Nephron (organoid): ENCODE measurements around the gene MYO1D.

Source experiments
- H3K27ac Mint-ChIP-seq, 3 experiments: 2 replicates each; pipeline ENCODE4 v1.8.0; 2020; ENCODE audit warnings: mixed read lengths in 3 of 3, mild to moderate bottlenecking in 2 of 3, moderate library complexity in 1 of 3
- H3K27me3 Mint-ChIP-seq: 2 replicates; pipeline ENCODE4 v1.8.0; 2021; ENCODE audit warnings: low read depth, mild to moderate bottlenecking, moderate library complexity, mixed read lengths
- H3K36me3 Mint-ChIP-seq: 2 replicates; pipeline ENCODE4 v1.8.0; 2020; ENCODE audit warnings: low read depth, mixed read lengths
- H3K4me1 Mint-ChIP-seq: 2 replicates; pipeline ENCODE4 v1.8.0; 2020; ENCODE audit warnings: mixed read lengths
- H3K4me3 Mint-ChIP-seq, 3 experiments: 2 replicates each; pipeline ENCODE4 v1.8.0; 2020; ENCODE audit warnings: mild to moderate bottlenecking in 3 of 3, mixed read lengths in 3 of 3, moderate library complexity in 2 of 3
- H3K9me3 Mint-ChIP-seq: 2 replicates; pipeline ENCODE4 v1.8.0; 2020; ENCODE audit warnings: mixed read lengths
- TF ChIP-seq, protein P1 (sequence below), 3 experiments: fragments of 200-600 bp; sonication (generic); IDR thresholded peaks; one replicate each; pipeline ENCODE4 v1.5.0; 2021; ENCODE audit warnings: antibody characterized with exemption in 3 of 3; ENCODE audit not compliant: unreplicated experiment in 3 of 3

Gene MYO1D

DNA sequence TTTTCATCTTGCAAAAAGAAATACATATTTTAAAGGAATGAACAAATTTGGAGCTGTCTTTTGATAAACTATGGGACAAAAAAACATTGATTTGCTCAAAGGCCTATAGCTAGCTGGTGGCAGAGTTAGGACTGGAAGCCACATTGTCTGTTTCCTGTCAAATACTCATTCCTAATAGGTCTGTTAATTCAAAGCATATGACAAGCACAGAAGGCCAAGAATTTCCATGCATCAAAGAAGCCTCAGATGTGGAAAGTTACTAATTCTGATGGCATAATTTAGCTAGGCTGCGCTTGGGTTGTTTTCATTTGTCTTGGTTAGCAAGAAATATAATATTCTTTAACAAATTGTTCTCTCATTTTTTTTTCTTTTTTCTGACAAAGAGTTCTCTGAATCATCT lies 292.1 kb downstream of the MYO1D start:
- TF ChIP-seq, protein P1, sequence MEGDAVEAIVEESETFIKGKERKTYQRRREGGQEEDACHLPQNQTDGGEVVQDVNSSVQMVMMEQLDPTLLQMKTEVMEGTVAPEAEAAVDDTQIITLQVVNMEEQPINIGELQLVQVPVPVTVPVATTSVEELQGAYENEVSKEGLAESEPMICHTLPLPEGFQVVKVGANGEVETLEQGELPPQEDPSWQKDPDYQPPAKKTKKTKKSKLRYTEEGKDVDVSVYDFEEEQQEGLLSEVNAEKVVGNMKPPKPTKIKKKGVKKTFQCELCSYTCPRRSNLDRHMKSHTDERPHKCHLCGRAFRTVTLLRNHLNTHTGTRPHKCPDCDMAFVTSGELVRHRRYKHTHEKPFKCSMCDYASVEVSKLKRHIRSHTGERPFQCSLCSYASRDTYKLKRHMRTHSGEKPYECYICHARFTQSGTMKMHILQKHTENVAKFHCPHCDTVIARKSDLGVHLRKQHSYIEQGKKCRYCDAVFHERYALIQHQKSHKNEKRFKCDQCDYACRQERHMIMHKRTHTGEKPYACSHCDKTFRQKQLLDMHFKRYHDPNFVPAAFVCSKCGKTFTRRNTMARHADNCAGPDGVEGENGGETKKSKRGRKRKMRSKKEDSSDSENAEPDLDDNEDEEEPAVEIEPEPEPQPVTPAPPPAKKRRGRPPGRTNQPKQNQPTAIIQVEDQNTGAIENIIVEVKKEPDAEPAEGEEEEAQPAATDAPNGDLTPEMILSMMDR (IDR thresholded peaks at IDR 0.05; ENCODE audit: unreplicated experiment in 3 of 3) = no peak
- H3K4me3 Mint-ChIP-seq = no peak overlapping the region
- H3K4me1 Mint-ChIP-seq = peaks cover 2% of the 10 kb centered on the region
- no peak overlapping the region for H3K27ac Mint-ChIP-seq
- peaks cover 24% of the 10 kb centered on the region for H3K9me3 Mint-ChIP-seq
- no peaks in the 10 kb centered on the region for H3K27me3 Mint-ChIP-seq
- H3K36me3 Mint-ChIP-seq = peaks cover 21% of the 10 kb centered on the region

DNA sequence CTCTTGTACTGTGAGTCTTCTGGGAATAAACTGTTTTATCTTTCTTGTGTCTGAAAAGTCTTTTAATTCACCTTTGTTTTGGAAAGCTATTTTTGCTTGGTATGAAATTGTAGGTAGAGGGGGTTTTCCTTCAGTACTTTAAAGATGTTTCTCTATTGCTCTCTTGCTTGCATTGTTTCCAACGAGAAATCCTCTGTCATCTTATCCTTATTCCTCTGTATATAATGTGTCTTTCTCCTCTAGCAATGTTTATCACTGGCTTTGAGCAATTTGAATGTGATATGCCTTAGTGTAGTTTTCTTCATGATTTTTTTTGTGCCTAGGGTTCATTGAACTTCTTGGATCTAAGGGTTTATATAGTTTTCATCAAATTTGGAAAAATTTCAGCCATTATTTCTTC lies 293.9 kb downstream of the MYO1D start:
- Mint-ChIP-seq H3K4me3 (no peak overlapping the region), H3K27ac (no peak overlapping the region), H3K4me1 (no peaks in the 10 kb centered on the region), H3K36me3 (peaks cover 21% of the 10 kb centered on the region), H3K27me3 (no peaks in the 10 kb centered on the region), H3K9me3 (peaks cover 24% of the 10 kb centered on the region)
- TF ChIP-seq, protein P1 (IDR thresholded peaks at IDR 0.05; ENCODE audit: unreplicated experiment in 3 of 3) = no peak

DNA sequence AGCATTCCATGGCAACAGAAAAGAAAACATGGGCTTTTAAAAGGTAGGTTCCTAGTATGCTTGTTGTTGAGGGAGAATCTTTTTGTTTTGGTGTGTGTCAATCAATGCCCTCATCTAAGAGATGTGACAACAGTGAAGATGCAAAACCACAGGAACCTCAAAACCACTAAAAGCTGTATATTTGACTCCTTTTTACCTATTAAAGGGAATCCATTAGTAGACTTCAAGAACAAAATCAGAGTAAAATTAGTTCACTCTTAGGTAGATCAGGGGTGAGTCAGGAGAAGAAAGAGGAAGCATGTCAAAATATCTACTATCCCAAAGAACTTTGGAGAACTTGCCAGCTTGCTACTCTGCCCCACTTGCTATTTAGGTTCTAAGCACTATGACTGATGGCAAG lies 301.1 kb downstream of the MYO1D start:
- TF ChIP-seq, protein P1 (IDR thresholded peaks at IDR 0.05; ENCODE audit: unreplicated experiment in 3 of 3) = no peak
- H3K27me3 Mint-ChIP-seq = no peaks in the 10 kb centered on the region
- no peak overlapping the region for H3K4me3 Mint-ChIP-seq
- H3K9me3 Mint-ChIP-seq = peaks cover 4% of the 10 kb centered on the region
- H3K4me1 Mint-ChIP-seq = peaks cover 11% of the 10 kb centered on the region
- peaks cover 2% of the 10 kb centered on the region for H3K36me3 Mint-ChIP-seq
- no peak overlapping the region for H3K27ac Mint-ChIP-seq

DNA sequence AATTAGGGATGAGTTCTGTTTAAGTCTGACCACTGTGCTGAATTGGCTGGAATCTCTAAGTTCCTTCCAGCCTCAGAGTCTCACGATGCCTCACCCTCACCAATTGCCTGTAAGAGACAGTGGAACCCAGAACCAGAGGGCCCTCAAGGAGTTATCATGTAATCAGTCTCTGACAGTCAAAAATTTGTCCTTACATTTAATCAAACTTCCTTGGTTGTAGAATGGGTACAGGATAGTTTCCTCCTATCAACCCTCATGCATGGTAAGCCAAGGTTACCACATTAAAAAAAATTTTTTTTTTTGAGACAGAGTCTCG lies 306.9 kb downstream of the MYO1D start:
- TF ChIP-seq, protein P1 (IDR thresholded peaks at IDR 0.05; ENCODE audit: unreplicated experiment in 3 of 3) = no peak
- Mint-ChIP-seq H3K36me3 (no peaks in the 10 kb centered on the region), H3K4me3 (no peak overlapping the region), H3K9me3 (no peaks in the 10 kb centered on the region), H3K4me1 (peaks cover 25% of the 10 kb centered on the region), H3K27ac (no peak overlapping the region), H3K27me3 (no peaks in the 10 kb centered on the region)

DNA sequence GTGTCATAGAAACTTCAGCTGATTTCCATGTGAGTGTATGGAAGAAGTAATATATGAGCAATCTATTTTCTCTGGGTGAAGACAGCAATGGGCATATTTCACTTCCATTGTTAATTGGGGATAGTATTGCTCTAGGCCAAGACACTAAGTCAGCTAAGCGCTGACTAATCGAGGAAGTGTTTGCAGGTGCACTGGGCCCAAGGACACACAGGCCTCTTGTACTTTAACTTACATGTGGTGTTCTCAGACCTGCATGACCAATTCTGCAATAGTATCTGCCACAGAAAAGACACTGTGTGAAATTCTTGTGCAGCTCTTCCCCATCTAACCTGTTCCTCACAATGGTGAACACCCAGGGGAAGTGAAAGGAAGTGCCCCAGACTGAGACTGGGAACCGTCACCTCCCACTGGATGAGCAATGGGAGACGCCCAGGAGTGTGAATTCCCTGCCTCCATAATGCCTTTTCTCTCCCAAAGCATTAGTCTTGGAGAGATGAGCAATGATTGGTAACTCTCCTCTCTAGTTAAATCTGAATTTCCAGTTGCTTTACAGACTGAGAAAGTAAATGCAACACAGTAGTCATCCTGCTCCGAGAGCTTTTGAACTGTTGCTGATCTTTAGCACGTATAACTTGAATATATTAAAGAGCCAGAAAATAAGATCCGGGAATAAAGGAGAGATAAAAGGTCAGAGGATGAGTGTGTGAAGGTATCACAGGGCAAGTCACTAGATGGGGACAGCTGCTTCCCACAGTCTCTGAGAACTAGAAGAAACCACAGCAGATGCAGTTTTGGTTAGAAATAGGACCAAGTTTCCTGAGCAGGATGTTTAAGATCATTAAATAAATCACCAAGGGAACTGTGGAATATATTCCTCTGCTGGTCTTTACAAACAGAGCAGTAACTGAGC lies 307.5 kb downstream of the MYO1D start:
- Mint-ChIP-seq H3K4me1 (peaks cover 25% of the 10 kb centered on the region), H3K27me3 (no peaks in the 10 kb centered on the region), H3K4me3 (no peak overlapping the region), H3K27ac (no peak overlapping the region), H3K9me3 (no peaks in the 10 kb centered on the region), H3K36me3 (no peaks in the 10 kb centered on the region)
- TF ChIP-seq, protein P1 (IDR thresholded peaks at IDR 0.05; ENCODE audit: unreplicated experiment in 3 of 3) = no peak

DNA sequence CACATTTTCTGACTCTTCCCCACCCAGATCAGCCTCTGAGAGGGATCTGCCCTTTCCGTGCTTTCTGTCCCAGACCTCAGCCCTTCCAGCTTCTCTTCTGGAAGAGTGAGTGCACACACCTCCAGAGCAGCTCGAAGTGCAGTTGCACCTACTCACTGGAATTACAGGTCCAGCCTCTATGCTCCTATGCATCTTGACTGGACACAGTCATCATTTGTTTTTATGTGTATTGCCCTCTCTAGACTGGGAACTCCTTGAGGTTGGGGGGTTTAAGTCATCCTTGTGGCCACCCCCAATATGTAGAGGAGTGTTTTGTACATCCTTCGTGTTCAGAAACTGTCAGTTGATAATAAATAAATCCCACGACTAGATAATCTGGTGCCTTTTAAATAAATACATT lies 308.2 kb downstream of the MYO1D start:
- TF ChIP-seq, protein P1 (IDR thresholded peaks at IDR 0.05; ENCODE audit: unreplicated experiment in 3 of 3) = no peak
- Mint-ChIP-seq H3K36me3 (no peaks in the 10 kb centered on the region), H3K4me1 (peaks cover 25% of the 10 kb centered on the region), H3K27me3 (no peaks in the 10 kb centered on the region), H3K9me3 (no peaks in the 10 kb centered on the region), H3K27ac (no peak overlapping the region), H3K4me3 (no peak overlapping the region)
